ENCODE results near the gene OPN4.

DNA sequence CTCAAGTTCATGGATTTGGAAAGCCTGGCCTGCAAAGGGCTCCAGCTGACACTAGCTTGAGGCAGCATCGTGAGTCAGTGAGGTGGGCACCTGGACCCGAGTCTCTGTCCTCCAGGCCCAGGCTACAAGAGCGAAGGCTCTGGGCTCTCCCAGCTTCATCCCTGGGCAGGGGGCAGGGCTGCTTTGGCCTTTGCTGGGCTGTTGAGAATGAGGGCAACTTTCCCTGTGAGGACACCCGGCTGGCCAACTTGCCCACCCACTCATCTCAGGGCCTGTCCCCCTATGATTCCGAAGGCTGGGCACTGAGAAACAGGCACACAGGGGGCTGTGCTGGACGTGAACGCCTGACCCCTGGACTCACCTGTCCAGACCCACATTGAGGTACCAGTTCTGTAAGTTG is 38.3 kb downstream of the OPN4 start:
- TF ChIP-seq, protein P1, sequence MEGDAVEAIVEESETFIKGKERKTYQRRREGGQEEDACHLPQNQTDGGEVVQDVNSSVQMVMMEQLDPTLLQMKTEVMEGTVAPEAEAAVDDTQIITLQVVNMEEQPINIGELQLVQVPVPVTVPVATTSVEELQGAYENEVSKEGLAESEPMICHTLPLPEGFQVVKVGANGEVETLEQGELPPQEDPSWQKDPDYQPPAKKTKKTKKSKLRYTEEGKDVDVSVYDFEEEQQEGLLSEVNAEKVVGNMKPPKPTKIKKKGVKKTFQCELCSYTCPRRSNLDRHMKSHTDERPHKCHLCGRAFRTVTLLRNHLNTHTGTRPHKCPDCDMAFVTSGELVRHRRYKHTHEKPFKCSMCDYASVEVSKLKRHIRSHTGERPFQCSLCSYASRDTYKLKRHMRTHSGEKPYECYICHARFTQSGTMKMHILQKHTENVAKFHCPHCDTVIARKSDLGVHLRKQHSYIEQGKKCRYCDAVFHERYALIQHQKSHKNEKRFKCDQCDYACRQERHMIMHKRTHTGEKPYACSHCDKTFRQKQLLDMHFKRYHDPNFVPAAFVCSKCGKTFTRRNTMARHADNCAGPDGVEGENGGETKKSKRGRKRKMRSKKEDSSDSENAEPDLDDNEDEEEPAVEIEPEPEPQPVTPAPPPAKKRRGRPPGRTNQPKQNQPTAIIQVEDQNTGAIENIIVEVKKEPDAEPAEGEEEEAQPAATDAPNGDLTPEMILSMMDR (IDR thresholded peaks at IDR 0.05; ENCODE audit: insufficient read depth, low read length), result no peak
- no peak for TF ChIP-seq POLR2AphosphoS5 (IDR thresholded peaks at IDR 0.05; ENCODE audit: low read depth)

Data from HL-60 (cell line).